Islet of Langerhans (tissue), 1 donor: ENCODE results near the gene TECTB.

ENCODE experiments used
- FAIRE-seq: peaks from one replicate; lab custom pipeline; 2011; peaks lifted over from hg19 to GRCh38; lab: Jason Lieb, UNC

Gene TECTB

DNA sequence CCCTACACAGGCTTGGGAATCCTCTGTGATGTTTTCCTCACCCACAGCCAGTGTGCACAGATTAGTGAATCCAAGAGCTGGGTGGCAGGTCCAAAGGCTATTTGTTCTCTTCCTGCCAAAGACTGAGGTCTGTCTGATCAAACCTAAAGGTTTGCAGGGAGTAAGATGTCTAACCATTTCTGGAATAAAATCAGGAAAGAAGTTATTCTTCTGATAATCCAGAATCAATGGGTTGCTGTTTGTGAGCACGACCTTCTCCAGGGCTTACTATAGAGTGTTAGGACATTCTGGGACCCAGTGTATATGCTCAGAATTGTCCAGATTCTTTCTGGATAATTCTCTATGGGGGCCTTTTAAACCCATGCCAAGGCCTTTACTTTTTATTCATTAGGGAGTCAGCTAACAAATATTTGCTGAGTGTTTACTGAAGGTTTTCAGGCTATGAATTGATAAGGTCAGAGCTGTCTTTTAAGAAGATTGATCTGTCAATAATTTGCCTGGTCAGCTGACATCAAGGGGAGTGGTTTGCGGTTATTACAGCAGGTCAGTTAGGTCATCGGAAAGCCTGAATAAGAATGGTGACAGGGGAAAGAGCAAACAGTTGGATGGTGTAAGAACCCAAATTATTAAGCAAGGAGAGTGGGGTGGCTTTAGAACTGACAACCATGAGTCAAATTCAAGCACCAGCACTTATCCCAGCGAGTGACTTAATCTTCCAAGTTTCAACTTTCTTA, 7.5 kb upstream of the TECTB start:
- no peak for FAIRE-seq

DNA sequence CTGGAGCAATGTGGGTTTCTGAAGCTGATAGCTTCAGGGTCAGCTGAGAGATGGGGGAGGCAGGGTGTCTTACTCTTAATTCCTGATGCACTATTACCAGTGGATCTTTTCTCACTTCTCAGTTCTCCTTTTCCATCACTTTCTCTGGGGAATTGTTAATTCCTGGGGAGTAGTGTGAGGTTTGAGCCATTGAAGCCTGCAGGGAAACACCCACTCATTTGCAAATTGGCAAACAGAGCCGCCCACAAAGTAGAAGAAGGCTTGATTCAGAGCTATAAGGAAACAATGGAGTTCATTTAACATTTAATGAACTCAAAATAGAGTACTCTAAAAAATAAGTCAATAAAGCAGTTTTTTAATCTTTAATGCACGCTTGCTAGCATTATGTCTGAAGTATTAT, 4.3 kb upstream of the TECTB start:
- no peak for FAIRE-seq

DNA sequence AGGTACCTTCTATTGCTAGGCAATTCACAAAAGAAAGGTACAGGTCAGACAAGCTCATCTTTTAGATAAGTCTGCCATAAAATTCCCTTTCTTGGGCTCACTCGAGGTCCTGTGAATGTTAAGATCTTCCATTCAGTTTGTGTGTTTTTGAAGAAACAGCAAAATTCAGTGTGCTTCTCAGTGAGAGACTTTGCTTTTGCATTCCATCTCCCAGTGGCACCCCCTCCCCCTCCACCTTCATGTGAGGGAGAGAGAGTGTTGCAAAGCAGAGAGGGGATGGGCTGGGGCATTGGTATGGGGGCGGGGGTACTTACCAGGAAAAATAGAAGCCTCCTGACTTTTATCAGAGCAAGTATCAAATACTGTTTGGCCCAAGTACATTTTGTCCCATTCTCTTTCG, 3.8 kb upstream of the TECTB start:
- FAIRE-seq, result no peak

DNA sequence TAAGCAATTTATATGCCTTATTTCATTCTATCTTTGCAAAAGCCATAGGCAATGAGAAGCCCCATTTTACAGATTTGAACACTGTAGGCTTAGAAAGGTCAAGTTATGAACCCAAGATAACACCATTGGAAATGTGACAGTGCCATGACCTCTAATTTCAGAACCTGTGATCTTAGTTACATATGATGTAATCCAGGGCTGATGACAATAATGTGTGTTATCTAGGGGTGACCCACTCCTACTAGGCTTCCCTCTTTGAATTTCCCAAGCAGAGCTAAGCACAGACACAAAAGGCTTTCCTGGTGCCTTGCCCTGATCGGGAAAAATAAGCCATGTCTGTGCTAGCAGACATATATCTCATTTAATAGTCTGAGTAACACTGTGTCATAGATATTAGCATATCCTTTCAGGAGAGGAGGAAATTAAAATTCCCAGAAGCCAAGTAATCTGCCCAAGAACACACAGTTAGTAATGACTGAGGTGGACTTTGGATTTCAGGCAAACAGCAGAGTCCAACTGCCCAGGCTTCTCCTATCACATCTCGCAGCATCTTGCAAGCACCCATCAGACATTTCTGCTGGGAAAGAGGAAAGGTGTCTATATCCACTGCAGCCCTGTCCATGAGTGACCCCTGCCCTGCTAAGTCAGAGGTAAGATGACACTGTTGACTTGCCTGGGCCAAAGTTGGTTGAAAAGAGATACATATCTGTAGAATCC, 2.8 kb upstream of the TECTB start:
- no peak for FAIRE-seq

DNA sequence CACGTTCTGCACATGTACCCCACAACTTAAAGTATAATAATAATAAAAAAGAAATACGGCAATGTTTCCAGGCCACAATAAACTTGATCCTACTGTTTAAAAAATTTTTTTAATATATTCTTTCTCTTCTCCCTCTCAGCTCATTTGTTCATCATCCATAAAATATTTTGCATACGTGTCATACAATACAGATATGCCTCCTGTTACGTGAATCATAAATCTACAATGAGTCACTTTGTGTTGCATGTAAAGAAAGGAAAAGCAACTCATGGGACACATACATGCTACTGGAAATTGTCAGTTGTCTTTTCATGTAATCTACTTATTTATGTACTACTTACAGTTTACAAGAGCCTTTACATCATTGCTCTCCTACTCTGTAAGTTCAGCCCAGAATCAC, 1.1 kb upstream of the TECTB start:
- FAIRE-seq, result no peak

DNA sequence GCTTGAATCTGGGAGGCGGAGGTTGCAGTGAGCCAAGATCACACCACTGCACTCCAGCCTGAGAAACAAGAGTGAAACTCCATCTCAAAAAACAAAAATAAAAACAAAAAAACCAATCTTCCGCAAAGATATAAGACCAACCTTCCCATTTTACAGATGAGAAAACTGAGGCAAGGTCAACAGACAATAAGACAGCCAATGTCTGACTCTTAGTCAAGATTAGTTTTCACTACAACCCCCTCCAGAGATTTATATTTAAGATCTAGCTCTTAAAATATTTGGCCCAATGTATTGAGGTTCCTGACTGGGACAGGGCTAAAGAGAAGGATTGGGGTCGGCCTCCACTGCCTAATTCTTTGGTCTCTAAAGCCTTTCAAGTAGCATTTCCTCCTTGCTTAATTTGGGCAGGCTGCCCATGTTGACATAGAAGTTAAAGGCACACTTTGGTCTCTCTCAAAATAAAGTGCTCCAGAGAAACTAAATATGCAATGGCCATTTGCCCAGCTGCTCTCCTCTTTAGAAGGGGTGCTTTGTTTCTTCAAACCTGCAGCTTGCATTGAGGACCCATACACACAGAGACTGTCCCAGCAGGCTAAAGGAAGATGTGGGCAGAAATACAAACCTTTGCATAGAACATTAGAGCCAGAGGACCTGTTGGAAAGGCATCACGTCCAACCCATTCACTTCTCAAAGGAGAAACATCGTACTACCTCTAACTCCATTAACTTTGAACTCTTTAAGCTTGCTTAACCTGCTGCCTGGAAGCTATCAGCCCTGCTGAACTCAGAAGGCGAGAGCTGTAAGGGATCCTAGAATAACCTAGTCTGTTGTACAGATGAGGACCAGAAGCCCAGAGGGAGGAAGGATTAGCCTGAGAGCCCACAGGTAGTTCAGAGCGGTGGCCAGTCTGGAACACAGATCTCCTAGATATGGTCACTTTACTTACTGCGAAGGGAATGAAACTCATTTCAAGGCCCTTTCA, 3.9 kb downstream of the TECTB start:
- FAIRE-seq, result no peak

DNA sequence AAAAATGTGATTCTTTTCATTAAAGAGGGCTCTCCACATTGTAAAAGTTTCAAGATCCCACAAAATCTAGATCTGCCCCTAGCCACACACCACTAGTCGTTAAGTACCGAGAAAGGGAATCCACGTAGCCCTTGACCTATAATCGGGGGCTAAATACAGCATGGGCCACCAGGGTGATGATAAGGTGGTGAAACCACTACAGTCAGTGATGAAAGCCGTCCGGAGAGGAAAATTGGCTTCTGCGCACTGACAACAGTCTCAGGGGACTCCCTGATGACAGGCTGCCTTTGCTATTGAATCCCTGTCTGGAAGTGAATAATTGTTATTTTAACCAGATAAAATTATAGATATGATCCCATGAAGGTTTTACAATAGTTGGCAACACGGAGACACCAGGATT, 4.6 kb downstream of the TECTB start:
- FAIRE-seq, result no peak

DNA sequence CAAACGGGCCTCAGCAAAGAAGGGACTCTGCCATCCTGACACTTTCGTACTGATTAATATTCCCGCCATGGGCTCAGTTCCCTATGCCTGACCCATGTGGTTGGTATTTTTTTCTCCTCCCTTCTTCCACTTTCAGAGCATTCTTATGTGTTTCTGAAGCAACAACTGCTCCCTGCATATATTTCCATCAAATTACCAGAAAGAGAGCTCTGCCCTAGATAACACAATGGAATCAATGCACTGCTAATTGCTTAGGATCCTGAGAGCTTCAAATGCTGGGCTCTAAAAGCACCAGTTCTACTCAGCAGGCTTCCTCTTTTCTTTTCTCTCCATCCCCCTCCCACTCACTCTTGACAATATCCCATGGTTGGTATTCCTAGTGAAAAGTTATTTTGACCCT, 5.3 kb downstream of the TECTB start:
- no peak for FAIRE-seq

DNA sequence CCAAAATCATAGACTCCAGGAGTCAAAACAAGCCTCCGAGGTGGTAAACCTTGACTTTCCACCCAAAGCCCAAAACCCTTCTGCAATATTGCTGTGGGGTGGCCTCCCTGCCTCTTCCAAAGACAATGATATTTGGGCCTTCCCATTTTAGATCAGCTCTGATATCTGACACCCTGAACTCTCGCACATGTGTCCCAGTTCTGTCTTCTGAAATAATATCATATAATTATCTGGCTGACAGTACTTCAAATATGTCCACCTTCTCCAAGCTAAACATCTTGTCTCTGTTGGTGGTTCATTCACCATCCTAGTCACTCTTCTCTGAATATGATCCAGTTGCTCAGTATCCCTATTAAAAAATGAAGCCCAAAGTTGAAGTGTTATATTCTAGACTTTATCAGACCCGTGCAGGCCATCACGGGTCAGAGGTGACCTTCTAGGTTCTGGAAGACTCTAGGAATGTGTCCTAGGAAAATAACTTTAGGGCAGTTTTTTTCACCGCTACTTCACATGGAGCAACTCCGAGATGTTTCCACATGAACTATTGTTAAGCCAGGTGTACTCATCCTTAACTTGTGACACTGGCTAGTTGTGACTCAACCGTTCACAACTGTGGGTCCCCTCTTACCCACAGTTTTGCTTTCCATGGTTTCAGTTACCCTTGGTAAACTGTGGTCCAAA, 6.3 kb downstream of the TECTB start:
- no peak for FAIRE-seq

DNA sequence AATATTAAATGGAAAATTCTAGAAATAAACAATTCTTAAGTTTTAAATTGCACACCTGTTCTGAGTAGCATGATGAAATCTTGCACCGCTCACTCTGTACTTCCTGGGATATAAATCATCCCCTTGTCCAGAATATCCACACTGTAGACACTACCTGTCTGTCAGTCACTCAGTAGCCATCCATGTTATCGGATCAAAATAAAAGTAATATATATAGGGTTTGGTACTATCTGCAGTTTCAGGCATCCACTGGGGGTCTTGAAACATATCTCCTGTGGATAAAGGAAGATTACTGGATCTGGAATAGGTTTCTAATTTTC, 6.8 kb downstream of the TECTB start:
- FAIRE-seq, result no peak

DNA sequence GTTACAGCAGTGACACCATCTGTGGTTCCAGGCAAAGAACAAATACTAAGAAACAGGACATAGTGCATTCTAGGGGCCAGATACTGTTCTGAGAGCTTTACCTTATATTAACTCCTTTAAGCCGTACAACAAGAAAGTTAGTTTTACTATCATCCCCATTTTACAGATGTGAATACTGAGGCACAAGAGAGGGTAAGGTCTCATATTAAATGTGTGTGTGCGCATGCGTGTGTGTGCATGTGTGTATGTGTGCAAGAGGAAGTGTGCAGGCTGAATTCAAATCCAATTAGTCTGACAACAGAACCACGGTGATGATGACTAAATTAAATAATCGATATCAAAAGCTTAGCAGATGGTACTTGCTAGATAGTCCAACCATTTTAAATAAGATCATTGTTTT, 11.0 kb downstream of the TECTB start:
- FAIRE-seq, result no peak

DNA sequence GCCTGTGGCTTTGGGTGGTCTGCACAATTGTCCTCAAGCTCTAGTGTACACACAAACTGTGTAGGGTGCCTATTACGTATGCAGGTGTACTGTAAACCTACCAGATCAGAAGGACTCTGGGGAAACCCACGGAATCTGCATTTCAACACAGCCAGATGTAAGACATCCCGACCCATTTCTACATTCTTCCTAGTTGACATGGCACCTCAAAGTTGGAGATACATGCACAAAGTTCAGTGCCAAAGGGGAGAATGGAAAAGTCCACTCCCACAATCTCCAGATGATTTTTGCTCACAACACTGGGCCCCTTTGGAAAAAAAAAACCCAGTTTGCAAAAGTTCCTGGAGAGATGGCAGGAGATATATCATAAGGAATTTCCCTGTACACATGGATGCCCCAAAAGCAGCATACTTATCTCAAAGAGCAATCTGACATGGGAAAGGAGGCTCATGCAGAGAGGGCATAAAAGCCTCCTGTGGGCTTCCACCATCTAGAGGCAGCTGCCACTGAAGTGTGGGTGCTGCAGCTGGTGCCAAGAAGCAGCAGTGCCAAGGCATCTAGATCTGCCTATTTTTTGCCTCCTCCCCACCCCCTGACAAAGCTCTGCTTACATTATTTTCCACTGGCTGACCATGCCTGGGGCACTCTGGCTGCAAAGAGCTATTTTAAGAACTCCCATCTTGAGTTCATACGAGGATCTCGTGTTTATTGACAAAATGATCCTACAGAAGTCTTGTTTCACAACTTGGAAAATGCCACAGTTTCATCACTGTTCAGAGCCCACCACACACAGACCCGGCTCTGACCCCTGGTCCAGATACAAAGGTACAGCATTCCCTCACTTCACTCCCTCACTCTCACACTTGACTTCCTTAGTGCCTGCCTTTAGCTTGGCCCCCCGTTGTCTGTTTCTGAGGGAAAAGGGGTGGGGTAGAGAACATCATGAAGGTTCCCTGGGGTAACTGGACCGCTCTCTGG, 12.9 kb downstream of the TECTB start:
- no peak for FAIRE-seq

DNA sequence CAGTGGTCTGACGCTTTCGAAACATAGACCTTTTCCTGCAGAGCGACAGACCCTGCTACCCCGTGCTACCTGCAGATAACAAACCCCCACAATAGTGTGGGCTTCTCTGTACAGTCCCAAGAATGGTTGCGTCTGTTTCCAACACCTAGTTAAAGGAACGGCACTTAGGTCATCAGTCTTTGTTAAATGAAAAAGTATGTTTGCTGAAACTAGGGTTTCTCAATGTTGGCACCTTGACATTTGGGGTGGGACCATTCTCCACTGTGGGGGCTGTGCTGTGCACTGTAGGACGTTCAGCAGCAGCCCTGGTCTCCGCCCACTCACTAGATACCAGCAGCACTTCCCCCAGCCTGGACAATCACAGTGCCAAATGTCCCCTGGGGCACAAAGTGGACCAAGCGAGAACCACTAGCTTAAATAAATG, 13.7 kb downstream of the TECTB start:
- no peak for FAIRE-seq

DNA sequence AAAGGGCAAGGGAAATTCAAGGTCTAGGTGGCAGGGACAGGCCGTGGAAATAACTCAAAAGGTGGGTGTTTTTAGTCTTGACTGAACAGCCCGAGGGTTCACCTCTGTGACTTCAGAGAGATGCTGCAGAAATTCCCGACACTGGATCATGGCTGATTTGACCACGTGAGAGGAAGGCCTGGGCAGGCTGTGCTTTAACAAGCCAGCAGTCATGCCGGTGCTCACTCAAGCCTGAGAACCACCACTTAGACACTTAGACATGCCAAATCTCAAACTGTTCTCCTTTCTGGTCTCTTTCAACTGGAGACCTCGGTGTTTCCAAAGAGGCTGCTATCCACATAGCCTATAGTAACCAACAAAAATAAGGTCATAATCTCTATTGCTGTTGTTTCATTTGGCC, 15.4 kb downstream of the TECTB start:
- no peak for FAIRE-seq

DNA sequence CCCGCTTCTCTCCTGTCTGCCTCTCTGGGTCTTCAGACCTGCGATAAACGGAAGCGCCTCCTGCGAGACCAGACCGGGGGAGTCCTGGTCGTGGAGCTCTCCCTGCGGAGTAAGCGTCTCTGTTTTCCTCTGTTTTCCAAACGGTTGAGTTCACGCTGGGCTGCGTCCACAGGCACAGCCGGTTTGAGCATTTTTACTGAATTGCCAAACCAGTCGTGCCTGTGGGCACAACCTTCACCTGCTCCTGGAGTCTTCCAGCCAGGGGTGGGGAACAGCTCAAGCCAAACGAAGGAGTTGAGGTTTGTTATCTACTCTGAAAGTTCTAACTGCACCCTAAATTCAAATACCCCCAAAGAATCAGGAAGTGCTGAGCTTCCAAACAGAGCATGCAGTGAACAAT, 16.3 kb downstream of the TECTB start:
- FAIRE-seq, result no peak

DNA sequence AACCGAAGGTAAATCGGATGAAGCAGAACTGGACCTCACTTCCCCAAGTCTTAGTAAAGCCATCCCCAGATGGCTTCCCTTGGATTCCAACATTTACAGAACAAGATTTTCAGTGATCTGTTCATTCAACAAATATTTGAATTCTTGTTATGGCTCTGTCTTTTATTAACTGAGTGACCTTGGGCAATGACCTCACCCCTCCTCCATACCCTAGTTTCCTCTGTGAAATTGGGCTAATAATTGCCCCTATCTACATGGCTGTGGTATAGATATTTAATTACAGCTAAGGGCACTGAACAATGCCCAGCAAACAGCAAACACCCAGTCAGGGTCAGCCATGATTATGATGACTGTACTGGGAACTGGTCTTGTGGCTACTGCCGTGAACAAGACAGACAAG, 19.1 kb downstream of the TECTB start:
- no peak for FAIRE-seq

DNA sequence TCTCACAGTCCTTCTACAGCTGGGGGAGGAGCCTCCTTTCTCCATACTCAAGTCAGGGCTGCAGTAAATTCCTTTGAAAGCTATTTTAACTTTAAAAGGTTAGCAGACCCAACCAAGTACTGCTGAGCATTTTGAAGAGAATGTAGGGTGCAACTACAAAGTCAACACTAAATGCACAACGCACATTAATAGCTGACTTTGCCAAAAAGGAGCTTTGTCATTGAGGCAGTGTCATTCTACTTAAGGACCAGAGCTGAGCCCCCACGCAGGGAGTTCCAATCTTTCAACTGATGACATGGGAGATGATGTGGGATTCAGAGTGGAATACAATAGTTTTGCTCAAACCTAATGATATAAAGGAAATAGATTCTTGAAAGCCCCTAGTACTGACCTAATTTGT, 20.3 kb downstream of the TECTB start:
- no peak for FAIRE-seq

DNA sequence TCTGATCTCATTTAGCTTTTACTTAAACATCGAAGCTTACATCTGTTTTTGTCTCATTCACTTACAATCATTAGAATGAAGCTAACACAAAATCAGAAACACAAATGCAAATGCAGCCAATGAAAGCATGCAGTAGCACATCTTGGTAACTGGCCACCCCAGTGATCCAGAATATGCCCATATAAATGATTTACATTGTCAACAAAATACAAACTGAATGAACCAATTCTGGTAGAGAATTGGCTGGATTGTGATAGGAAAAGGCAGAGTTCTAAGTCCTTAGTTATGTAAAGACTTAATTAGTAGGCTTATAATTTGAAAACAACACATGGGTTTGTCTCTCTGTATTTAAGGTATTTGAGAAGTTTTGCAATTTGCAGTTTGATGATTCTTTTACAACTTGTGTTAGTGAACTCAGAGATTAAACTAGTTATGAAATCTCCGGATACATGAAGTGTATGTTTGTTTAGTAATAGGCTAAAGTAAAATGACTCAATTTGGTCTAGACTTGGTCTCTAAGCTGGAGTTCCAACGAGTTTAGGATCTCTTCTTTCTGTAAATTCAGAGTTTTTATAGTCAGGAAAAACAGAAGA, 21.2 kb downstream of the TECTB start:
- no peak for FAIRE-seq

DNA sequence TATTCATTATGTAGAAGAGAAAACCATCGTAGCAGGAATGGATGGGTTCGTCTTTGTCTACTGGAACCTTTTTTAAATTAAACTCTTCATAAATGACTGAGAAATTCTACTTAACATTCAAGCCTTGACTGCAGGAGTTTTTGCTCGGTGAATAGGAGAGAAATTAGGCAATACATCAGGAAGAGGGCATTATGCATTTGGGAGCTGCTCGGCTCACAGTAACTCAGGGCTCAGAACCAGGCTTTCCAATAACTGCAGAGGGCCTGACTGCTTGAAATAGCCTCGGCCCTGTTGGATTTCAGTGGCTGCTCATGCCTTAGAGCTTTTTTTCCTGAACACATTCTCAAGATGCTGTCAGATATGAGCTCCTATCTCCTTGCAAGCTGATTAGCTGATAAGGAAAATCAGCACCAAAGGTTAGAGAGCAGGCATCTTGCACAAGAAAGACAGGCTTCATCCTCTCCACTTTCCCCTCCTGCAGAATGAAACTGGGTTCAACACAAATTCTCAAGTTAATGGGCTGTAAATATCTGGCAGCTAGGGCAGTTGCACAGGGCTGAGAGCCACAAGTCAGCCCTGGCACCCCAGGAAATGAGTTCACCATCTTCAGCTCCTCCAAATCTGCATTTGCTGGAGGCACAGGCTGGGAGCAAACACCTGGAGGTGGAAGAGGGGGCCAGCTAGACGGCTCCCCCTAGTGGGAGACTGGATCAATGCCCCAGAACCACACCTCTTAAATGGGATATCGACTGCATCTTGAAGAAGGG, 24.3 kb downstream of the TECTB start:
- FAIRE-seq, result no peak

DNA sequence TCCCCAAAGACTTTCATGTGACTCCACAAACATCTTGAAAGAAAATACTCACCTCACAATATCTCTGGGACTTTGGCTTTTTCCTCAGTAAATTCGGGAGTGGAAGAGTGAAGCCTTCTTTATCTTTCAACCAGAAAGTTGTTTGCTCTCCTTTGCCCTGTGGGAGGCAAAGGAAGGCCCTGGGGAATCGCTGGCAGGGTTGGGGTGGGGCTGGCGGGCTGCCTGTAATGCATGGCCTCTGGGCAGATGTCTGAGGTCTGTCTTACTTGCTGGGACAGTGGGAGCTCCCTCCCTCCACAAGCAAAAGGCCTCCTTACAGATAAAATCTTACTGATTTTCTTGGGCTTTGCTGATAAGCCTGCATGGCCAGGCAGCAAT, 24.9 kb downstream of the TECTB start:
- FAIRE-seq, result no peak
